Measurements from ENCODE around the gene MIS18BP1.

Gene MIS18BP1

DNA sequence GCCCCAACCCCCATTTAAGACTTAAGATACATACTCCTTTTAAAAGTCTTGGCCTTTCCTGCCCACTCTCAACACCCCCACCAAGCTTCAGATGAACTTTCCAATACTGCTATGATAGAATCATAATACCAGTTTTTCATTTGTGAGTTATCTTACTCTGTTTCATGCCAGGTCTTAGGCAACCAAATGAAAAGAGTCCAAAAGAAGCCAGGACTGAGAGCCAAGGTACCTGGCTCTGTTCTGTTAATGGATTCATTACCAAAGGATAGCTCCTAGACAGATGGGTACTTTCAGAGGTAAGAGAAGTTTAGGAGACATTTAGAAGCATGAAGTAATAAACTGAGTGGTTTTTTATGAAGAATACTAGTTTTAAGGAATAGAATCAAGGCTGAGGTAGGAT is 83.1 kb downstream of the MIS18BP1 start:
- H3K4me1 ChIP-seq (ENCODE audit: control insufficient read depth, insufficient read depth, low read length) = no peaks in the 10 kb centered on the region
- H3K9me3 ChIP-seq (ENCODE audit: control insufficient read depth, low read length) = no peaks in the 10 kb centered on the region
- H3K4me3 ChIP-seq (ENCODE audit: insufficient read depth, low read depth, low read length) = no peak overlapping the region
- no peaks in the 10 kb centered on the region for H3K27me3 ChIP-seq (ENCODE audit: control insufficient read depth, insufficient read depth, low read length, poor library complexity, severe bottlenecking)
- H3K27ac ChIP-seq (ENCODE audit: insufficient read depth, low read depth, low read length, poor library complexity, severe bottlenecking) = no peak overlapping the region
- H3K36me3 ChIP-seq (ENCODE audit: control insufficient read depth, insufficient read depth, low read length) = peaks cover 3% of the 10 kb centered on the region

DNA sequence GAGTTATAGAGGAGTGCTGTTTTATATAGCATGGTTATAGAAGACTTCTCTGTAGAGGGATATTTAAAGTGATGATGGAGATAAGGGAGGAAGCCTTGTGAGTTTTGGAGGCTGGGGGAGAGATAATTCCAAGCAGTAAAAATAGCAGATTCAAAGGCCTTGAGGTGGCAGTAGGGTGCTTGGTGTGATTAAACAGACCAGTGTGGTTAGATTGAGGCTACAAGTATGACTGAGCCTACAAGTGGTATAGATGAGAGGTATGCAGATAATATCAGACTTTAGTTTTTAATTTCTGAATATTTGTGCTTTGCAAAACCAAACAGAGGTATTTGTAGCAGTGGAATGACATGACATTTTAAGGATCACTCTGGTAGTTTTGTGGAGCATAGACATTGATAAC is 96.9 kb downstream of the MIS18BP1 start:
- Histone ChIP-seq H3K36me3 (ENCODE audit: control insufficient read depth, insufficient read depth, low read length) (no peaks in the 10 kb centered on the region), H3K4me1 (ENCODE audit: control insufficient read depth, insufficient read depth, low read length) (no peaks in the 10 kb centered on the region), H3K27me3 (ENCODE audit: control insufficient read depth, insufficient read depth, low read length, poor library complexity, severe bottlenecking) (no peaks in the 10 kb centered on the region), H3K27ac (ENCODE audit: insufficient read depth, low read depth, low read length, poor library complexity, severe bottlenecking) (no peak overlapping the region), H3K4me3 (ENCODE audit: insufficient read depth, low read depth, low read length) (no peak overlapping the region), H3K9me3 (ENCODE audit: control insufficient read depth, low read length) (no peaks in the 10 kb centered on the region)

Measured in ectodermal cell (in vitro differentiated cells).